DMS153 treated with DMSO at 0.1 percent for 48 hours (cell line): ENCODE measurements around the gene PIK3R5.

Experiments
- DNase-seq: peaks from one replicate; lab custom pipeline; 2025; ENCODE audit not compliant: unreplicated experiment; lab: John Stamatoyannopoulos, UW

The PIK3R5 gene

DNA sequence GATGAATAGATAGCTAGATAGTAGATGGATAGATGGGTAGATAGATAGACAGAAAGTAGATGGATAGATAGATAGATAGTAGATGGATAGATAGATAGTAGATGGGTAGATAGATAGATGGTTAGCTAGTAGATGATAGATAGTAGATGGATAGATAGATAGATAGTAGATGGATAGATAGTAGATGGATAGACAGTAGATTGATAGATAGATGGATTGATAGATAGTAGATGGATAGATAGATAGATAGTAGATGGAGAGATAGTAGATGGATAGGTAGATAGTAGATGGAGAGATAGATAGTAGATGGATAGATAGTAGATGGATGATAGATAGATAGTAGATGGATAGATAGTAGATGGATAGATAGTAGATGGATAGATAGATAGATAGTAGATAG is 40.4 kb downstream of the PIK3R5 start:
- DNase-seq = no peak

DNA sequence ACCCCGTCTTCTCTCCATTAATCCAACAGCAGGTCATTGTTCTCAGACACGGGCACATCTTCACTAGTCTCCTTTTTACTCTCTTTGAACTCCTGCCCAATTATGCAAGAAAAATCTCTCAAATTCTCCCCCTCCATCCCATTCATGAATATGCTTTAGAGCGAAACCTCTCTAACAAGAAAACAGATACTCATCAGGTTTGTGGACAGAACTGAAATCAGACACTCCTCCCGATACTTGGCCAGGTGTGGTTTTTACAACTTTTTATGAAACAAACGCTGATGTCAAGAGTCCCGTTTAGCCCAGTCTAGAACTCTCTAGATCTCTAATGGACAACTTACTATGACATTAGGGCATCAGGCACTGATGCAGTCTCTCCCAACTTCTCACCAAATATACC is 40.9 kb downstream of the PIK3R5 start:
- no peak for DNase-seq

DNA sequence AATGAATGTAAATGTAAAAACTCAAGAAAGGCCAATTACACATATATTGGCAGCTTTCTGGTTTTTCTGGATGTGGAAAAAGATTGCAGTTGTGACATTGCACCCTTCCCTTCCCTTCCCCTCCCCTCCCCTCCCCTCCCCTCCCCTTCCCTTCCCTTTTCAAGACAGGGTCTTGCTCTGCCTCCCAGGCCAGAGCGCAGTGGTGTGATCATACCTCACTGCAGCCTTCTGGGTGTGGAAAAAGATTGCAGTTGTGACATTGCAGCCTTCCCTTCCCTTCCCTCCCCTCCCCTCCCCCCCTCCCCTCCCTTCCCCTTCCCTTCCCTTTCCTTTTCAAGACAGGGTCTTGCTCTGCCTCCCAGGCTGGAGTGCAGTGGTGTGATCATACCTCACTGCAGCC is 41.7 kb downstream of the PIK3R5 start:
- DNase-seq = no peak

DNA sequence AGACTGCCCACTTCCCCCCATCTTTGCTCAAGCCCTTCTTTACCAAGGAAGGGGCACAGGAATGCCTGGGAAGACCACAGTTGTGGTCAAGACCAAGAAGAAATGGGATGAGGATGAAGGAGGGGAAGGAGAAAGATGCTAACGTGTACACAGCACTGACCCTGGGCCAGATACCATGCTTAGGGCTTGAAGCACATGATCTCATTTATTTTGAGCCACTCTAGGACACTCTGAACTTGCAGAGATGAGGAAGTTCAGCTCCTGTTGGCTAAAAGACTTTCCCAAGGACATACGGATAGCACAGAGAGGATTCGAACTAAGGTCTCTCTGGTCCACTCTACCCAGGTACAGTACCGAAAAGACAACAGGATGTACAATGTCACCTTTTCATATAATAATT is 42.6 kb downstream of the PIK3R5 start:
- DNase-seq = no peak

DNA sequence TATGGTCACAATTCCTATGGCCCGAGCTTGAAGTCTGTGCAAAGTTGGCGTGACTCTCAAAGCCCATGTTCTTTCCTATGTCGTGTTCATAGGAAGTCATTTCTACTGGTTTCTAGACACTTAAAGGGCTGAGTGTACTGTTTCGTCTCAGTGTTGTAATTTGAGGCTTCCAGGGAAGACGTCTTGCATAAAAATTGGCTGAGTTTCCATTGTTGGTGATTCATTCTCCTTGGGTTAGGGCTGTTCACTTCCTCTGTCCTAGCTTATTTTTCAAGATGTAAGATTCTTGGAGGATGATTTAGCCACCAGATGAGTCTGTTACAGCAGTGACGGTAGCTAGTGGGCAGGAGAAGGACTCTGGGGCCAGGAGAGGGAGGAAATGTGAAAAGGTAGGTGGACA is 43.1 kb downstream of the PIK3R5 start:
- DNase-seq = no peak

DNA sequence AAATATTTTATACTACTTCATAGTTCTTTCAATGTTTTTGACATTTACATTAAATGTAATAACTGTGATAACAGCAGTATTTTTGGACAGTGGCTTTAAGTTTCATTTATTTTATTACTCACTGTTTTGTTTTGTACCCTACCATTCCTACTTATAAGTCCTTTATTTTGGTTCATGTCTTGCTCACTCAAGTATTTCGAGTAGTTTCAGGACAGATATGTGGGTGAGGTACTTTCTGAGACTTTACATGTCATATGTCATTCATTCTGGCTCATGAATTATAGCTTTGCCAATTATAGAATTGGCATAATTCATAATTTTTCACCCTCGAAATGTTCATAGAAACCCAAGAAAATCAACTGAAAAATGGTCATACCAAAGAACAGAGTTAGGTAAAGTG is 44.4 kb downstream of the PIK3R5 start:
- no peak for DNase-seq

DNA sequence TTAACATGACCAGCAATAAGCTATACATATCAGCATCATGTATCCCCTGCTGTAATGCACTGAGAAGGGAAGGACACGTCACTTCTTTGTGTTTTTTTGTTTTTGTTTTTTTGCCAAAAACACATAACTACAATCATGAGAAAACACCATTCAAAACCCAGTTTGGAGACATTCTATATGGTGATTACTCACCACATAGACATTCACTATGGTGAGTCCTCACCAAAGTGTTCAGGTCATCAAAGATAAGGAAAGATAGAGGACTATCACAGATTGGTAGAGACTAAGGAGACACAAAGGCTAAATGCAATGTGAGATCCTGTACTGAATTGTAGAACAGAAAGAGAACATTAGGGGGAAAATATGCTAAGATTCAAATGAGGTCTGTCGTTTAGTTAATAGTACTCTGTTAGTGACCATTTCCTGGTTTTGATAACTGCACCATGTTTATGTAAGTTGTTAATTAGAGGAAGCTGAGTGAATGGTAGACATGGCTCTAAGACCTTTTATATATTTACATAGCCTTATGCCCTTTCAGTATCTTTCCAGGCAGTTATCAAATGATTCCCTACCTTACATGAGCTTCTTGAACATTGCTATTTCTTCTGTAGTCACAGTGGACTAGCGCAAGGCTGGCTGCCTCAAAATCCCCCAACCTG is 46.6 kb downstream of the PIK3R5 start:
- no peak for DNase-seq

DNA sequence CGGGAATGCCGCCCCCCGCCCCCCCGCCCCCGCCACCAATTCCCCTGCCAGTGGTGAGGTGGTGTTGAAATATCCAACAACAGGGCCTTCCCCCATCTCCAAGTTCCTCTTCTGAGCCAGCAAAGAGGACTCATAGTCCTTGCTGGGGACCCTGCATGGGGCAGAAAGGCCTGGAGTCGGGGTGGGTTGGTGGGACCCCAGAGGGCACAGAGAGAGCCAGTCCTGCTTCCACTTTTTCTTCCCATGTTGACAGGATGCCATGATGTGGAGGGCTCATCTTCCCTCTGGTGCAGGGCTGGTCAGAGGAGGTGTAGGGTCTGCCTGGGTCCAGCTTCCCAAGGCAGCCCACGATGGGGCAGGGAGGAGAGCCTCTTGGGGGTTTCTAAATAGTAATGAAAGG is 49.0 kb downstream of the PIK3R5 start:
- no peak for DNase-seq

DNA sequence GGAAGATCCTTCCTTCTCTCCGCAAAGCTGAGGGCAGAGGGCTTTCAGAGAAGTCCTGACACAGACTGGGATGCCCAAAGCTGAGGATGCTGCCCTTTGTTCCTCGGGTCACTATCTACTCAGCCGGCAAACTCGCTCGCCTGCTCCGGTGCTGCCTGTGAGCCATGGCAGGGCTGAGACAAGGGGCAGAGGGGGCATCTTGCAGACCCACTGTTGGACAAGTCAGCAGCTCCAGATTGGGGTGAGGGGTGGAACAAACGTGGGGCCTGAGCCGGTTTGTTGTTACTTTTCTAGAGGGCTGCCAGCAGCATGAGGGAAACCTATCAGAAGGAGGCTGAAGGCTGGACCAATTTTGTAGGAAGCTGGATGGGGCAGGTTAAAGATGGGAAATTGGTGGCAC is 51.0 kb downstream of the PIK3R5 start:
- no peak for DNase-seq

DNA sequence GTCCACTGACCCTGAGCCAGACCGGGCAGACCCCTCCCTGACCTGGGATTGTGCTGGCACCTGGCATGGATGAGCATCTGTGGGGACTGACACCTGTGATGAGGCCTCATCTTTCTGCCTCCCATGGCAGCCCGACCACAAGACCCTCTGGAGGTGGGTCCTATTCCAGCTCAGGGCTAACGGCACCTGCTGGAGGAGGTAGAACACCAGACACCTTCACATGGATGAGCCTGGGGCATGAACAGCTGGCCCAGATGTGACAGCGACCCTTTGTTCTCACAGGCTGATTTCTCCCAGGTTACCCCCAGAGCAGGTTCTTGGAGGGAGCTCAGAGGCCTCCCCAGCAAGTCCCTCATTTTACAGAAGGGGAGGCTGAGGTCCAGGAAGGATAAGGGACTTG is 51.6 kb downstream of the PIK3R5 start:
- DNase-seq = no peak

DNA sequence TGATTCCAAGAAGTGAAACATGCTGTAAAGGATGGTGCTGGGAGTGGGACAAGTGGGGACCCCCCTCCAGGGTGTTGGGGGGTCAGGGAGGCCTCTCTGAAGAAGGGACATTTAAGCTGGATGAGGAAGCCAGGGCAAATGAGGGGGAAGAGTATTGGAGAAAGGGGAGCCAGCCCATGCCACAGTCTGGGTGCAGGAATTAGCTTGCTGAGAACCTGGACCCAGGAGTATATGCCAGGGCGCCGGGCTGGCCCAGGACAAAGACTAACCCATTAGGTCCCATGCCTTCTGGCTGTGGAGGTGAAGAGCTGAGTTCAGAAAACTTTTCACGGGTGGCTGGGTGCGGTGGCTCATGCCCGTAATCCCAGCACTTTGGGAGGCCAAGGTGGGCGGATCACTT is 52.4 kb downstream of the PIK3R5 start:
- DNase-seq = no peak

DNA sequence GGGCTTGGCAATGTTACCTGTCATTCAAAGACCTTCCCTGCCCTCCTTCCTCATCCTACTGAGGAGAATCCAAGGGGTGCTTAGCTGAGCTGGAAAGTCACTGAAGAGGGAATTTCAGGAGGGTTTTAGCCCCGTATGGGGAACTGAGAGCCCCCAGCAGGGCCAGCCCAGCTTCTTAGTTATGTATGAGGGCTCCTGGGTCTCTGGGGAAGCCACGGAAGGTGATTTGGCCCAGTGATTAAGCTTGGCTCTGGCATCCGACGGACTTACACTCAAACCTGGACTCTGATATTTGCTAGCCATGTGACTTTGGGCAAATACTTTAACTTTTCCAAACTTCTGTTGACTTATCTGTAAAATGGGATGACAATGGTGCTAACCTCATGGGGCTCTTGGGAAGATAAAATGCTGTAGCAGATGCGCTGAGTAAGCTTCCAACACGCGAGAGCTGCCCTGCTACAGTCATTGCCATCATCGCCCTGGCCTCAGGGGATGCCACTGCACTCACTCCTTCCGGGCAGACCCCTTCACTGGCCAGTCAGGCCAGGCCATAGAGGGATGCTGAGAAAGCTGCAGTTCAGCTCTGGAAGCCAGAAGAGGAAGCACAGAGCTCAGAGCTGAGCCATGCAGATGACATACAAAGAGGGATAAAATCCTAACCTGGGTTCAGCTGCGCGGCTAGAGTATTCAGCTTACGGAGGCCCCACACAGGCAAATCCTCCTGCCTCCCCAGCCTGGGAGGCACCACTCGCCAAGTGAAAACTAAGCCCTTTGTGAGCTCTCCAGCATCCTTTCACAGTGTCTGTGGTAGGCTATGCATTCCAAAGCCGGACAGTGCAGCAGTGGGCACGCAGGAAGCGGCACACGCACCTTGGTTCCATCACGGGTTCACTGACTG is 53.2 kb downstream of the PIK3R5 start:
- no peak for DNase-seq

DNA sequence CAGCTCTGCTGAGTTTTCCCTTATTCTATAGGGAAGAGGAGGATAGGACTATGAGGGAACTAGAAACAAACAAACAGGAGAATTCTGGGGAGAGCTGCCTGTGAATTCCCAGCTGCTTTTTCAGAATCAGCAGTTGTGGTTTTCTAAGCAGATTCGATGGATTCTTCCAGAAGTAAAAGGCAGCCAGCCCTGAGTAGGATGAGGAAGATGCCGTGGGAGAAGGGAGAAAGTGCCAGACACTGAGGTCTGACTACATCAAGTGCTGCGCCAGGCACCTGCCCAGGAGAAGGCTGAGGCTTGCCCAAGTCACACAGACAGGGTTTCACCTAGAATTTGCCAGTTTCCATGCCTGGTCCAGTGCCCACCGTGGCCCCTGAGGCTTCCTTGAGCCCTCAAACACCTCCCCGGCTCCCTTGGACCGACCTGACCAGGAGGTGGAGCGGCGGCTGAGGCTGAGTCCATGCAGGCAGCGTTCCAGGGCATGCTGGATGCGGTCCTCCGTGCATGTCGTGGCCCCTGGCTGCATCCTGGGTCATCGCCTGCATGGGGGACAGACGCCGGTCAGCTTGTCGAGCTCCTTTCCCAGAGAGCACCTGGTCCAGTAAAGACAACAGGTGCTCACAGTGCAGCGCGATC is 54.4 kb downstream of the PIK3R5 start:
- no peak for DNase-seq

DNA sequence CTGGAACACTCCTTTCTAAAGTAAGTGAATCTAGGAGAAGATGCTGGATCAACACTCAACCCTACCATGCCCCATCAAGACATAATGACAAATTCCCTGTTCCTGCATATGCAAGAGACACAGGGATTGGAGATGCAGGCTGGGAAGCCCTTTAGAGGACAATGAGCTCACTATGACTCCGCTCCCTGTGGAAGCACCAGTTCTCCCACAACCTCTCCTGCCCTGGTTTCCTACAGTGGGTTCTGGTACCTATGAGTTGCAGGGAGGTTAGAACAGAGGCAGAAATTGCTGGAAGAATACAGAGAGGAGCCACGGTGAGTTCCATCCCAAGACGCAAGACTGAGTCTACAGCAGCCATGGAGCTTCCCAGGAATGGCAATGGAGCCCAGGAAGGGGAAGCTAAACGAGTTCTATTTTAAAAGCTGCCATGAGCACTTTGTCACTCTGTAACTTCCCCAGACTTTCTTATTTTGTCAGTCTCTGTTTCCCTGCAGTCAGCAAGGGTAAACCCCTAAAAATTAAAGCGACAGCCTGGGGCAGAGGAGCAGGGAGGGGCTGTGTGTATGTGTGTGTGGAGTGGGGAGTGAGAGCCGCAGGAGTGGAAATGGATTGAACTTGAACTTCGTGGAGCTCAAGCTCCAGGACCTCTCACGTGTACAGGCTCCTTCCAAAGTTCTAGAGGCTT is 55.8 kb downstream of the PIK3R5 start:
- no peak for DNase-seq

DNA sequence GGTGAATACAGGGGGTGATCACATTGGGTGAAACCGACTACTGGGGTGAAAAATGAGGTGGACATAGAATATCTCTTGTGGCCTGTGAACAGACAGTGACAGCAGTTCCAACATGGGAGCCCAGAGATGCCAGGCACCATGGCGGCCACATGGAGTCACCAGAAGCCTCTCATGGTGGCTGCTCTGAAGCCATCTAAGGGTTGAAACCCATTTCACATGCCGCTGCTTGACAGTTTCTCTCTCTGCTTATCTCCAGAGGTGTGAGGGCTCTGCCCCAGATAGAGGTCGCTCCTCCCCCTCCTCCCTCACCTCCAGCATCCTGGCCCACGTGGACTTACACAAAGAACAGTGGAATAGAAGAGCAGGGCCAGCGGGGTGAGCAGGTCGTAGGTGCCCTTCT is 60.2 kb downstream of the PIK3R5 start:
- no peak for DNase-seq

DNA sequence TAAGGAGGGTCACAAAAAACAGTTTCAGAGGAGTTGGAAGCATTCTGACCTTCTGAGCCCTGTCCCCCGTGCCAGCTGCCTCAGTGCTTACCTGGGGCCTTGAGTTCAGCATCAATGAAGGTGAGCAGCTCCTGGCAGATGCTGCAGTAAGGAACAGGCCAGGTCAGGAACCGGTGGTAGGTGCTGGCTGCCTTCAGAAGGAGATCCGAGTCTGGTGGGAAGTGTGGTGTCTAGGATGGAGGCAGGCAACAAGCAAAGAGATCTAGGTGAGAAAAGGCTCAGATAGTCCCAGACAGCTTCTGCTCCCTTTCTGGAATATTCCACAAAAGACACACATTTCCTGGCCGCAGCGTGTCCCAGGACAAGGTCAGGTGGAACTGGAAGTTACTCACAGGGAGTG is 60.8 kb downstream of the PIK3R5 start:
- no peak for DNase-seq

DNA sequence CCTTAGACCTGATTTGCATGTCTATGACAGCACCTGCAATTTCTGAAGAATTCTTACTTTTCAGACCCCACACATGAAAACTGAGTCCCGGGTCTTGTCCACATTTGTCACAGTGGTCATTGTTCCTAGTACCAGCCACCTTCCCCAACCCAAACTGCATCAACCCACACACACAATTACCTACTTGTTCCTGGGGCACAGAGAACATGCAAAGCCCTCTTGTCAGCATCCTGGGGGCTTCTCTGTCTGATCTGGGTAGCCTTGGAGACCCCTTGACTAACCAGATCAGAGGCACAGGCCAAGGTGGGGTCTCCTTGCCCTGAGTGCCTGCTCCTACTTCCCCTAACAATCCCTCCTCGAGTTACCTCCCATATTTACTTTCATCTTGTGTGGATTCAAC is 61.3 kb downstream of the PIK3R5 start:
- no peak for DNase-seq

DNA sequence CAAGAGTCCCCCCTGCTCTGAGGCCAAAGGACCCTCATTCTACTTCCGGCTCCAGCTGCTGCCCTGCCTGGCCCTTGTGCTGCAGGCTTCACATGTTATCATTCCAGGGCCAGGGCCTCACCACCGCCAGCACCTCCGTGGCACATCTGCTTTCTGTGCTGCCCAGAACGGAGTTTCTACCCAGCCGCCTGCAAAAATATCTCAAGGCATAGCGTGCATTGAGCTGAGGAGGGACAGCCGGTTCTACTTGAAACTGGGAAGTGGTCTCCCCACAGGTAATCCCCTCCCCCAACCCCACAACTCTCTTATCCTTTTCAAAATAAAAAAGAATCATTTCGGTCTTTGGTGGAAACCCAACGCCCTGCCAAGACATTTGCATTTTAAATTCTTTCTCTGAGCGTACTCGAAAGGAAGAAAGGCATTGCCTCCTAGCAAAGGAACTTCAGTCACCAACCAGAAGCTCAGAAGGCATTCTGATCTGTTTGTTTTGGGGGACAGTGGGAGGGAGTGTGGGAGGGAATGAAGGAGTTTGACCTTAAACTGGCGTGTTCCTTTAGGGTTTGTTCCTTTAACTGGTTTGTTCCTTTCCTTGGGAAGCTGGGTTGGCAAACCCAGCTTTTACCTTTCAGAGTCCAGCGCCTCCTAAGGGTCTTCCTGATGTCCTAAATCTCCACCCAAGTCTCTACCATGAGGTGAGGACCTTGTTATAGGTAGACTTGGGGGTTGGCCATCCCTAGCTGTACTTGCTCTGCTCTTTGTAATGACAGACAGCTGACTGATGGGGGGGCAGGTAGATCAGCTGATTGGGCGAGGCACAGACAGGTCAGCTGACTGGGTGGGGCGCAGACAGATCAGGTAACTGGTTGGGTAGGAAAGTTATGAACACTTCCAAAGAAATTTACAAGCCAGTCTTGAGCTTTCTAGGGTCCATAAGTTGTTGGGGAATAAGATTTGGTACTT is 64.6 kb downstream of the PIK3R5 start:
- DNase-seq = no peak

DNA sequence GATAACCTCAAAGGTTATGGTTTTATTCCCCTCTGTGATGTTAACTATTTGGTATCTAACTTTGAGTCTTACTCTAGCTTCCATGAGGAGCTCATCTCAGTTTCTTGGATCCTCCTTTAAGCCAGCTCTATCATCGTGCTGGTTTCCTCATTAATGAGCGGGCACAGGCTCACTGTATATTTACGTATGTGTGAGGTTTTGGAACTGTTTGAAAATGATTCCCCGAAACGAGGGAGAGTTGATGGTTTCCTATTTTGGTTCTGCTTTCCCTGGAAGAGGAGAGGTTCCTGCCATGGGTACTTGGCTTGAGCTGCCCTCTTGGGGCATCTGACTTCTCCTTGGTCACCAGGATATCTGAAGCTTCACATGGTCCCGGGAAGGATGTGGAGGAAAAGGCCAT is 65.3 kb downstream of the PIK3R5 start:
- DNase-seq = no peak

DNA sequence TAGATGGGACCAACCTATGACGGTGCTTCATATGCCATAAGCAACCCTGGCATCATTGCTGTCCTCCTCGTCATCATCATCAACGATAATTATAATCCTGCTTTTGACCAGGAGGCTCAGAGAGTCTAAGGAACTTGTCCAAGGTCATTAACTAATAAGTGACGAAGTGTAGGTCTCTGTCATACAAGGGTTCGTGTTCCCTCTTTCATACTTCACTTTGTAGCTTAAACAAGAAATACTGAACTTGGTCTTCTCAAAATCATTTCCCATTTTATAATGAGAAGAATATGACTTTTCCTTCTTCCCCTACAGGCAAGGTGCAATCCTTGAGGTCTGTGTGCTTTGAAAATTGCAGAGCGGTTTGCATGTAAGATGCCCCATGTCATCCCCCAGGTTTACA is 66.9 kb downstream of the PIK3R5 start:
- no peak for DNase-seq

DNA sequence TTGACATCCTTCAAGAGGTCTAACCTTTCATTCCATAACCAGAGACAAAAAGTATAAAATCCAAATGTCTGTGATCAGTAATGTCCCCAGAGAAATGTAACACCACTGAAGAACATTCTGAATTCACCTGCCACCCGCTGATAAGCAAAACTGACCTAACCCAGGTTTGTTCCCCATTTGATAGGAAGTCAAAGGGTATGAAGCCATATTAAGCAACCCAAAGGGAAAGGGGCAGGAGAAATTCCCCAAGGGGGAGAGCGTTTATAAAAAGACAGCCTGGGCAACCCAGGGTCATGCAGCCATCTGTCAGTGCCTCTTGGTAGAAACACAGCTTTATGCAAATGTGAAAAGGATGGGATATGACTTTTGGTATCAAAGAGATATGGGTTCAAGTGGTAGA is 67.4 kb downstream of the PIK3R5 start:
- no peak for DNase-seq
